HCT116 (cell line): Measurements from ENCODE around the gene XPNPEP1.

Experiments
- CTCF ChIP-seq, 3 experiments: fragments of 200-600 bp in 1 of 3; sonication (generic) in 1 of 3; IDR thresholded peaks in 2 of 3; conservative IDR thresholded peaks in 1 of 3; 2 replicates each; pipeline ENCODE4 v1.5.1; 2012 to 2017; ENCODE audit warnings: low read depth in 2 of 3, low read length in 2 of 3, antibody characterized with exemption in 1 of 3, borderline replicate concordance in 1 of 3, control low read depth in 1 of 3, mild to moderate bottlenecking in 1 of 3, mixed read lengths in 1 of 3, mixed run types in 1 of 3, moderate library complexity in 1 of 3; ENCODE audit not compliant: insufficient read depth in 1 of 3
- JUND ChIP-seq: IDR thresholded peaks from 2 replicates; pipeline ENCODE4 v1.6.1; 2012
- RAD21 ChIP-seq: IDR thresholded peaks from 2 replicates; pipeline ENCODE4 v1.6.1; 2012; ENCODE audit warnings: low read depth, mild to moderate bottlenecking

- TF ChIP-seq JUND: no peak
- TF ChIP-seq CTCF (IDR thresholded peaks at IDR 0.05 in 2 of 3, conservative IDR thresholded peaks at IDR 0.05 in 1 of 3; ENCODE audit: borderline replicate concordance in 1 of 3, insufficient read depth in 1 of 3, low read depth in 2 of 3, low read length in 2 of 3): no peak
- TF ChIP-seq RAD21: no peak
These were observed 88.1 kb downstream of the XPNPEP1 start for GRCh38 chr10:109835257-109835656.
